ENCODE data around the gene ZG16.
"Not testable (repeated sequence)": the region's sequence is repeated elsewhere in the genome, so short reads cannot be mapped to it uniquely, and the experiment has no call there.

The ZG16 gene

GRCh38 chr16:29744541-29745101, 33.4 kb upstream of the ZG16 start:
- Mint-ChIP-seq H3K36me3 (peaks cover 30% of the 10 kb centered on the region), H3K4me3 (peak overlapping the region; percentile 95), H3K27ac (peak overlapping the region; percentile 89), H3K27me3 (no peaks in the 10 kb centered on the region), H3K4me1 (peaks cover 62% of the 10 kb centered on the region), H3K9me3 (no peaks in the 10 kb centered on the region)
- no peak for ATAC-seq

GRCh38 chr16:29745121-29745852, 32.8 kb upstream of the ZG16 start:
- H3K9me3 Mint-ChIP-seq: no peaks in the 10 kb centered on the region
- H3K27me3 Mint-ChIP-seq: no peaks in the 10 kb centered on the region
- H3K4me3 Mint-ChIP-seq: peak overlapping the region; percentile 95
- peaks cover 26% of the 10 kb centered on the region for H3K36me3 Mint-ChIP-seq
- peak; percentile 83 for ATAC-seq
- H3K4me1 Mint-ChIP-seq: peaks cover 56% of the 10 kb centered on the region
- peak overlapping the region; percentile 89 for H3K27ac Mint-ChIP-seq

- peak within 1 kb of the TSS; percentile 95 for H3K4me3 Mint-ChIP-seq
- ATAC-seq: peak; percentile 95
- H3K9me3 Mint-ChIP-seq: no peaks in the 10 kb centered on the region
- H3K27ac Mint-ChIP-seq: peak within 1 kb of the TSS; percentile 89
- H3K27me3 Mint-ChIP-seq: no peaks in the 10 kb centered on the region
- H3K36me3 Mint-ChIP-seq: peaks cover 26% of the 10 kb centered on the region
- H3K4me1 Mint-ChIP-seq: peaks cover 50% of the 10 kb centered on the region
These were observed 32.2 kb upstream of the ZG16 start, which contains the start of gene C16orf54 for GRCh38 chr16:29745853-29746345. Gene C16orf54 (minus strand): TSS chr16:29745990. CDS start chr16:29744951, 1,039 bp downstream.

GRCh38 chr16:29746518-29746917, 31.5 kb upstream of the ZG16 start:
- H3K27me3 Mint-ChIP-seq, H3K9me3 Mint-ChIP-seq, ATAC-seq: not testable (repeated sequence)
- H3K4me3 Mint-ChIP-seq: peak overlapping the region; percentile 95
- H3K36me3 Mint-ChIP-seq: peaks cover 22% of the 10 kb centered on the region
- H3K27ac Mint-ChIP-seq: peak overlapping the region; percentile 89
- peaks cover 43% of the 10 kb centered on the region for H3K4me1 Mint-ChIP-seq

- Mint-ChIP-seq H3K4me1 (peaks cover 38% of the 10 kb centered on the region), H3K9me3 (no peaks in the 10 kb centered on the region), H3K27ac (no peak overlapping the region), H3K36me3 (peaks cover 15% of the 10 kb centered on the region), H3K4me3 (no peak overlapping the region), H3K27me3 (no peaks in the 10 kb centered on the region)
- no peak for ATAC-seq
These were observed 29.9 kb upstream of the ZG16 start for GRCh38 chr16:29747947-29748759.

DNA sequence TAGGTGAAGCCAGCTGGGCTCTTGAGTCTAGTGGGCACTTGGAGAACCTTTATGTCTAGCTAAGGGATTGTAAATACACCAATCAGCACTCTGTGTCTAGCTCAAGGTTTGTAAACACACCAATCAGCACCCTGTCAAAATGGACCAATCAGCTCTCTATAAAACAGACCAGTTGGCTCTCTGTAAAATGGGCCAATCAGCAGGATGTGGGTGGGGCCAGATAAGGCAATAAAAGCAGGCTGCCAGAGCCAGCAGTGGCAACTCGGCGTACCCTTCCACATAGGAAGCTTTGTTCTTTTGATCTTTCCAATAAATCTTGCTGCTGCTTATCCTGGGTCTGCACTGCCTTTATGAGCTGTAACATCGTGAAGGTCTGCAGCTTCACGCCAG, 29.3 kb upstream of the ZG16 start:
- not testable (repeated sequence) for H3K9me3 Mint-ChIP-seq, H3K27ac Mint-ChIP-seq, H3K4me3 Mint-ChIP-seq, ATAC-seq, H3K36me3 Mint-ChIP-seq, H3K27me3 Mint-ChIP-seq
- peaks cover 32% of the 10 kb centered on the region for H3K4me1 Mint-ChIP-seq

GRCh38 chr16:29753516-29753915, 24.5 kb upstream of the ZG16 start:
- peaks cover 6% of the 10 kb centered on the region for H3K36me3 Mint-ChIP-seq
- H3K4me1 Mint-ChIP-seq: peaks cover 24% of the 10 kb centered on the region
- no peak overlapping the region for H3K27ac Mint-ChIP-seq
- no peak overlapping the region for H3K4me3 Mint-ChIP-seq
- no peaks in the 10 kb centered on the region for H3K27me3 Mint-ChIP-seq
- no peaks in the 10 kb centered on the region for H3K9me3 Mint-ChIP-seq
- no peak for ATAC-seq

DNA sequence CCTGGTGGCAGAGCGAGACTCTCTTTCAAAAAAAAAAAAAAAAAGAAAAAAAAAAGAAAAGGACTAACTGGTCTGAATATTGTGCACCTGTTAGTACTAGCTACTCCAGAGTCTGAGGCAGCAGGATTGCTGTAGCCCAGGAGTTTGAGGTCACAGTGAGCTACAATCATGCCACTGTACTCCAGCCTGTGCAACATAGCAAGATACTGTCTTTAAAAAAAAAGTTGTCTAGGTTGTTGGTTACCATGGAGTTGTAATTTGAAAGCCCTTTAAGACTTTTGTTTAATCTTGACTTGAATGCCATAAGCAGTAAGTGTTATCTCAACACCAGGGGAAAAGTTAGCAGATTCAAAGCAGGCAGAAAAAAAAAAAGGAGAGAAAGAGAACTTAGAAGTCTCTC, 21.4 kb upstream of the ZG16 start:
- Mint-ChIP-seq H3K27ac (peak overlapping the region; percentile 75), H3K4me3 (no peak overlapping the region), H3K27me3 (no peaks in the 10 kb centered on the region), H3K9me3 (no peaks in the 10 kb centered on the region), H3K4me1 (peaks cover 30% of the 10 kb centered on the region), H3K36me3 (no peaks in the 10 kb centered on the region)
- no peak for ATAC-seq

- H3K27me3 Mint-ChIP-seq, H3K9me3 Mint-ChIP-seq, ATAC-seq, H3K4me3 Mint-ChIP-seq, H3K36me3 Mint-ChIP-seq: not testable (repeated sequence)
- Mint-ChIP-seq H3K27ac (peak overlapping the region; percentile 75), H3K4me1 (peaks cover 30% of the 10 kb centered on the region)
These were observed 21.0 kb upstream of the ZG16 start for GRCh38 chr16:29757086-29757485.

GRCh38 chr16:29757950-29758466, 20.0 kb upstream of the ZG16 start:
- ATAC-seq: no peak
- Mint-ChIP-seq H3K27me3 (no peaks in the 10 kb centered on the region), H3K9me3 (no peaks in the 10 kb centered on the region), H3K27ac (peak overlapping the region; percentile 24), H3K36me3 (no peaks in the 10 kb centered on the region), H3K4me3 (no peak overlapping the region), H3K4me1 (peaks cover 30% of the 10 kb centered on the region)

GRCh38 chr16:29760567-29761279, 17.3 kb upstream of the ZG16 start:
- Mint-ChIP-seq H3K4me3 (no peak overlapping the region), H3K27me3 (no peaks in the 10 kb centered on the region), H3K36me3 (no peaks in the 10 kb centered on the region), H3K4me1 (peaks cover 18% of the 10 kb centered on the region), H3K9me3 (no peaks in the 10 kb centered on the region), H3K27ac (no peak overlapping the region)
- no peak for ATAC-seq

- H3K4me3 Mint-ChIP-seq, ATAC-seq, H3K9me3 Mint-ChIP-seq, H3K27ac Mint-ChIP-seq, H3K27me3 Mint-ChIP-seq, H3K36me3 Mint-ChIP-seq: not testable (repeated sequence)
- H3K4me1 Mint-ChIP-seq: peaks cover 13% of the 10 kb centered on the region
These were observed 16.8 kb upstream of the ZG16 start for GRCh38 chr16:29761280-29761651.

GRCh38 chr16:29761882-29762281, 16.2 kb upstream of the ZG16 start:
- no peak for ATAC-seq
- Mint-ChIP-seq H3K36me3 (no peaks in the 10 kb centered on the region), H3K4me1 (peaks cover 12% of the 10 kb centered on the region), H3K27me3 (no peaks in the 10 kb centered on the region), H3K27ac (no peak overlapping the region), H3K4me3 (no peak overlapping the region), H3K9me3 (no peaks in the 10 kb centered on the region)

DNA sequence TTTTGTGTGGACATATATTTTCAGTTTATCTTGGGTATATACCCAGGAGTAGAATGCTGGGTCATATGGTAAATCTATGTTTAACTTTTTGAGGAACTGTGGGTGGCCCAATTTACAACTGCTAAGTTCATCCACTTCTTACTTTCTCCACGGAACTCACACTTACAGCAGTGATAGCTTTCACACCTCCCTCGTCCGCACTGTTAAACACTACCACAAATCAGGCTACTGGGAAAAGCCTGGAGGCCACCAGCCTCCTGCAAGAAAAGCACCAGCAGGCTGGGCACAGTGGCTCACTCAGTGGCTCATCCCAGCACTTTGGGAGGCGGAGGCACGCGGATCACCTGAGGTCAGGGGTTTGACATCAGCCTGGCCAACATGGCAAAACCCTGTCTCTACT, 14.7 kb upstream of the ZG16 start:
- Mint-ChIP-seq H3K36me3 (no peaks in the 10 kb centered on the region), H3K4me1 (peaks cover 6% of the 10 kb centered on the region), H3K27me3 (no peaks in the 10 kb centered on the region), H3K27ac (peak overlapping the region; percentile 15), H3K9me3 (no peaks in the 10 kb centered on the region), H3K4me3 (no peak overlapping the region)
- ATAC-seq: no peak
